SKM-1 treated with dmso at 0.1 percent for 144 hours (cell line): Measurements from ENCODE around the gene TANGO6.

ENCODE experiments used
- DNase-seq: peaks from one replicate; lab custom pipeline; 2025; ENCODE audit not compliant: unreplicated experiment; lab: John Stamatoyannopoulos, UW

TANGO6 gene

DNA sequence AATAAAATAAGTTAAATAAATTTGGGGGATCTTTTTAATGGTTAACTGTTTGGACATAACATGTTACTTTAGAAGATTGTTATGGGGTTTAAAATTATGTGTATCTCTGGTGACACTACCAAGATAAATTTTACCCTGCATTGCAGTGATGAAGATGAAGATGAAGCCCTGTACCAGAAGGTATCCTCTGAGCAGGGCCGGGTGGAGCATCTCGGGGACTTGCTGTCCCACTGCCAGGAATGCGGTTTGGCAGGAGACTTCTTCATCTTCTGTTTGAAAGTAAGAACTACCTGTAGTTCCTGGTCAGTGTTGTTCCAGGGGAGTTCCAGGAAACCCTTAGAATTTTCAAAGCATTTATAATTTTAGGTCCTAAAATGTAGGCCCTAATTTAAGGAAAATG is 64.0 kb downstream of the TANGO6 start:
- DNase-seq = no peak

DNA sequence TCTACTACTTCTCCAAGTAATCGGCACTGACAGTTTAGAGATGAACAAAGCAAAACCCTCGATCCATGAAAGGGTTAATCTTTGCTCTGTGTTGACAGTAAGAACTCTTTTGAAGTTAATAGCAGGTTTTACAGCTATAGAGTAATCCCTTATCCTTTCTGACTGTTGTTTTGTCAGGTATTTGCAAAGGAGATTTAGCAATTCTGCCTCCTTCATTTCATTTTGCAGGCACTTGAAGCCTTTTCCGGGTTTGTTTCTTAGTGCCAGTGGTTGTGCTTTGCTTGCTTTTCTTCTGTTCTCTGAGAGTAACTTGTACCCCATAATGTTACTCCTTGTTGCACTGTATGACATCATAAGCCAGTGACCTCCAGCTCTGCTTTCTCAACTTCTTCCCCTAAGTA is 64.5 kb downstream of the TANGO6 start:
- no peak for DNase-seq

DNA sequence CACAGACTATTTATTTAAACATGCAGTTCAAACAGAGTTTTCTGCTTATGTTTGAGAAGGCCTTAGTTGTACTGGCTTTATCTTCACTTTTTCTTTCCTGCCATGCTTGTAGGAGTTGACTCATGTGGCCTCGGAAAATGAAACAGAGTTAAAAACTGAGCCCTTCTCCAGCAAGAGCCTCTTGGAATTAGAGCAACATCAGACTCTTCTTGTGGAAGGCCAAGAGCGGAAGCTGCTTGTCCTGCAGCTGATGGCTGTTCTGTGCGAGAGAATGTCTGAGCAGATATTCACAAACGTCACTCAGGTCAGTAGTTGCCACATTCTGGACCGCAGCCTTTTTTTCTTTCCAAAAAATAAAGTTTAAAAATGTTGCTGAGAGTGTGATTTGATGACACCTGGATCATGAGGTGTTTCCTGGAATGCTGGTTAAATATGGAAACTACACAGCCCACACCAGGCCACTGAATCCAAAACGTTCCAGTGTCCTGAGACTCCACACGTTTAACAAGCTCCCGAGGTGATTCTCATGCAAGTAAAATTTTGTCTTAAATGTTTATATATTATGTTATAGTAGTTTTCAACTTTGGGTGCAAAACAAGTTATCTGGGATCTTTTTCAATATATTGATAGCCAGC is 65.9 kb downstream of the TANGO6 start:
- no peak for DNase-seq

DNA sequence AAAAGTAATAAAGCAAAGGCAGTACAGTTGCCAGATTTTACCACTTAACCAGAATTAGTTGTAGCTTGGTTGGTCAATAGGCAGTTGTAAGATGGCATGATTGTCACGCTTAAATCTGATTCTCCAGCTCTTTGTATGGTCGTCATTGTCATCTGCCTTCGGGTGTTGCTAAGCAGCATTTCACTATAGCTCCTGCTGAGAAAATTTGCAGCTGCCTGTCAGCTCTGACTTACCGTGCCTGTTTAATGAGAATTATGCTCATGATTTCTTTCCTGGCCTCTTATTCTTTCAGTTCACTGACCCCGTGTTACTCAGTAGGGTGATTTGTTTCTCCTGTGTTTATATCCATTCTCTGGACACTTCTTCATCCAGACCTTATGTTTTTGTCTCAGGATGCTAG is 66.7 kb downstream of the TANGO6 start:
- DNase-seq = no peak

DNA sequence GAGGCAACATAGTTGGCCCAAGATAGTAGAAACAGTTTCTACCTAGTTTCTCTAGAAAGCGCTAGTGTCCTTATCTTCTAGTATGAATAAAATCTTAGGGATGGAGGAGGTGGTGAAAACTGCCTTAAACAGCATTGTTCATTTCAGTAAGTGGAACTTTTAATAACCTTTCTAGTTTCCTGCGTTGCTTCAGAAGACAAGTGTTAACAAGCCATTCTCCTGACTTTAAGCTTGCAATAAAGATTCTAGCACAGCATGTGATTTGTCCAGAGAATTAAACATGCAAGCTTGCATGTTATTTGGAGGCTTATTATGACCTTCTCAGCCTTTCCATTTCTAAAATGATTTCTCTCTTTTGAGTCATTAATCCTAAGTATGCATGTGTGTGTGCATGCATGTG is 72.3 kb downstream of the TANGO6 start:
- DNase-seq = no peak

DNA sequence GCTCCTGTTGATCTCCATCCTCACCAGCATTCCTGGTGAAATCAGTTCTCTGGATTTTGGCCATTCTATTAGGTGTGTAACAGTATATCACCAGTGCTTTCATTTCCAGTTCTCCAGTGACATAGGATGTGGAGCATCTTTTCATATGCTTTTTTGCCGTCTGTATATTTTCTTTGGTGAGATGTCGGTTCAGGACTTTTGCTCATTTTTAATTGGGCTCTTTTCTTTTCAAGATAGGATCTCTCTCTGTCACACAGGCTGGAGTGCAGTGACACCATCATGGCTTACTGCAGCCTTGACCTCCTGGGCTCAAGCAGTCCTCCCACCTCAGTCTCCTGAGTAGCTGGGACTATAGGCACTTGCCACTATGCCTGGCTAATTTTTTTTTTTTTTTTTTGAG is 74.2 kb downstream of the TANGO6 start:
- DNase-seq = no peak

DNA sequence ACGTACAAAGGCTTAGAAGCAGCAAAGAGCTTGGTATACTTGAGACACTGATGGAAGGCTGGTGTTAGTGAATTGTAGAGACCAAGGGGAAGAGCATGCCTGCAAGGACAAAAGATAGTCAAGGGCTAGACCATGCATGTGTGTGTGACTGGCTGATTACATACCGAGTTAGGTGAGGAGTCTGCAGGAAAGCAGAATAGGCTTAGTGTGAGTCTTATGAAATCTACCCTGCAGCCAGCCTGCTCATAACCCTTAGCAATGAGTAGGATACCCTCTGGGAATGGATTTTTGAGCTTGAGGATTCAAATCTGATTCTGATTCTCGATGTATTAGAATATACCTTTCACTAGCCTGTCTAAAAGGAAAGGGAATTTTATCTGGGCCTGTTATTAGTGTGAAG is 77.0 kb downstream of the TANGO6 start:
- no peak for DNase-seq

DNA sequence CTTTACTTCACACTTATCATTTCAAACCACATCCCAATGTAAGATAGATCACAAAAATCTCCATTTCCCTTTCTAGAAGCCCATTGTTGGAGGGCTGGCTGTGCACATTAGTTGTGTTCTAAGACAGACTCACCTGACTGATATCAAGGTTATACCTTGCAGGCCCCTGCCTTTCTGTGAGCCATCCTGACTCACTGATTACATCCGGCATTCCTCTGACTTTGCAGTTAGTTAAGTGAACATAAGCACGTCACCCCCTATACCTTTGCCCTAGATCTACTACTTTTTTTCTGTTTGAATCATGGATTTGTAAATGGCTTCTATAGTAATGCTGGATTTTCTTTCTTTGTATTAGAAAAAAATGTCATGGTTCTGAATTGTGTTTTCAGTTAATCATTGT is 78.3 kb downstream of the TANGO6 start:
- no peak for DNase-seq

DNA sequence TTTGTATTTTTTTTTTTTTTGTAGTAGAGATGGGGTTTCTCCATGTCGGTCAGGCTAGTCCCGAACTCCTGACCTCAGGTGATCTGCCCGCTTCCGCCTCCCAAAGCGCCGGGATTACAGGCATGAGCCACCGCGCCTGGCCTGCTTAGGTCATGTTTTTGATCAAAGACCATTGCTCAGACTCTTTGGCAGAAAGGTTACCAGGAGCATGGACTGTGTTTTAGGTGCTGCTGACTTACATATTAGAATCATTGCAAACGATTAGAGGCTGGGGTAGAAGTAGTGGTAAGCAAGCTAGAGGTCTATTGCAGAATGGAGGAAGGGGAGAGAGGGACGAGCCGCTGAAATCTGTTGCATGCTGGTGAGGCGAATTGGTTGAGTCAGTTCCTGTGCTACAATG is 79.8 kb downstream of the TANGO6 start:
- DNase-seq = no peak

DNA sequence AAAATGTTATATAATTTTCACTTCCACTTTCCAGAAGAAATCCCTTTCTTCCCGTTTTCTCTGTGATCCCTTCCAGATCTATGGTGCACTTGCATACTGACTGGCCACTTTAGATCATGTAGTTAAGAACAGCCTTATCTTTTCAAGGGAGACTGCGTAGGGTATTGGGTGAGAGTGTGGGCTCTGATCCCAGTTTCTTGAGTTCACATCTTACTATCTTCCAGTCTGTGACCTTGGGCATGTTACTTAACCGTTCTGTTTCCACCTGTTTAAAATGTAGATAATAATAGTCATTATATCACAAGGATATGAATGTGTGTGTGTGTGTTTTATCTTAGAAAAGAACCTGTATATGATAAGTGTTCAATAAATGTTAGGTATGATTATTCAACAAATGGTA is 83.7 kb downstream of the TANGO6 start:
- DNase-seq = no peak

DNA sequence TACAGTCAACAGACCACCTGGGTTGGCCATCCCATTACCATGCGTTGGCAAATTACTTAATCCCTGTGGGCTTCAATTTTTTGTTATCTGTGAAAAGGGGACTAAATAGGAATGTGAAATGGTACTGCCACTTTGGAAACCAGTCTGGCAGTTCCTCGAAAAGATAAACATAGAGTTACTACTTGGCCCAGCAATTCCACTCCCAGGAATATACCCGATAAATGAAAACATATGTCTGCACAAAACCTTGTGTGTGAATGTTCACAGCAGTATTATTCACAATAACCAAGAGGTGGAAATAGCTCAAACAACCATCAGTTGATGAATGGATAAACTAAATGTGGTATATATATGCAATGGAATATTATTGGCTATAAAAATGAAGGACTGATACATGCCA is 87.9 kb downstream of the TANGO6 start:
- DNase-seq = no peak

DNA sequence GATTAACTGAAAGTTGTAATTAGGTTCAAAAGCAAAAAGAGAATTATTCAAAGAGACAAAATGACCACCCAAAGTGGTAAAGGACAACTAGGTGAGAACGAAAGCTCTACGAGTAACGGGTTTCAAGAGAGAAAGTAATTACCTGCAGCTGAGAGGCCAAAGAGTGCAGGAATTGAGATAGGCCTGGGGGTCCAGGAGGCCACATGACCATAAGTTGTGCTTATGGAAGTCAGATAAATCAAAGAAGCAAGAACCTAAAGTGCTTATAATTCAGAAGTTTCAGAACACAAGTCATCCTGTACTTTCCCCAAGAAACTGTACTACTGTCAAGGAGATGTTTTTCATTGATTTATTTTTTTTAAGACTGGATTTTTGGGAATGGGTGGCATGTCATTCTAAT is 91.1 kb downstream of the TANGO6 start:
- no peak for DNase-seq

DNA sequence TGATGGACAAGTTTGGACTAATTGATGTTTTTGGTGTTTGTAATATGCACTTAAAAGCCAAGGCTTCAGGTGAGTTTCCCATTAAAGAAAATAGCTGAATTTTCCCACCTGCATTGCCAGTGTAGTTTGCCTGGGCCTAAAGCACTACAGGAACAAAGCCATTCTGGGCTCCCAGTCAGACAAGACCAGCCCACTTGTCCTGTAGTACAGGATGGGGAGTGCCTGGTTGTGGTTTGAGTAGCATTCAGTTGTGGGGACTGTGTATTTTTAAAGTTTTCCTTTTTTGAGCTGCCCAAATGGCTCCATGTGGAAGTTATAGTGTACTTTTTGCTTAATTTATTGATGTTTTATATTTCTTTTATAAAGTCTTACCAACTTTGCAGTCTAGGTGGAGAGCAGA is 91.7 kb downstream of the TANGO6 start:
- no peak for DNase-seq

DNA sequence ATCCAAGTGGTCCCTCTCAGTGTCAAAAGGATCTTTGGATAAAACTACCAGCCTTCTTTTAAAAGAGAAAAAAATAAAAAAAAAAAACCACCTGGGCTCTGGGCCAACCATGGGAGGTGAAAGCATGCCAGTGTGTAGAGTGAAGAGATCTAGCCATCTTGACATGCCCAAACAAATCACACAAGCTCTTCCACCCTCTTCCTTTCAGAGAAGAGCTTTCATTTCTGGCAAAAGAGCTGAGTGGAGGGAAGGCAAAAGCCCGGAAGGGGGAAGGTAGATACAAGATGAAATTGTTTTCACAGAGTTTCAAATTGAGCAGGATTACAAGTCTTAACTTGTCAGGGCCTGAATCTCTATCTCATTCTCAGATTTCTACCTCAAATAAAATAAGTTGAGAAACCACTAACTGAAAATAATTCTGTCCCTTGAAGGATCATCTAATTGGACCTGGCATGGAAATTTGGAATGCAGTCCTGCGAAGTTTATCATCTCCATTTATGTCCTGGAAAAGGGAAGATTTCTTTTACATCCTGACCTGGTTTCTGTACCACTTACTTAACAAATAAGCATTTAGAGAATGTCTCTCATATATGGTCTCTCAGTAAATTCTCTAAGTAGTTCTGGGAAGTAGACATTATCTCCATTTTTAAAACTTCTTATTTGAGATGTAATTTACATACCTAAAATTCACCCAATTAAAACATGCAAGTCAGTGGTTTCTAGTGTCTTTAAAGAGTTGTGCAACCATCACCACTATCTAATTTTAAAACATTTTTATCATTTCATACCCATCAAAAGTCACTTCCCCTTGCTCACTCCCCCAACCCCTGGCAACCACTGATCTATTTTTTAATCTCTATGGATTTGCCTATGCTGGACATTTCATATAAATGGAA is 93.7 kb downstream of the TANGO6 start:
- no peak for DNase-seq

DNA sequence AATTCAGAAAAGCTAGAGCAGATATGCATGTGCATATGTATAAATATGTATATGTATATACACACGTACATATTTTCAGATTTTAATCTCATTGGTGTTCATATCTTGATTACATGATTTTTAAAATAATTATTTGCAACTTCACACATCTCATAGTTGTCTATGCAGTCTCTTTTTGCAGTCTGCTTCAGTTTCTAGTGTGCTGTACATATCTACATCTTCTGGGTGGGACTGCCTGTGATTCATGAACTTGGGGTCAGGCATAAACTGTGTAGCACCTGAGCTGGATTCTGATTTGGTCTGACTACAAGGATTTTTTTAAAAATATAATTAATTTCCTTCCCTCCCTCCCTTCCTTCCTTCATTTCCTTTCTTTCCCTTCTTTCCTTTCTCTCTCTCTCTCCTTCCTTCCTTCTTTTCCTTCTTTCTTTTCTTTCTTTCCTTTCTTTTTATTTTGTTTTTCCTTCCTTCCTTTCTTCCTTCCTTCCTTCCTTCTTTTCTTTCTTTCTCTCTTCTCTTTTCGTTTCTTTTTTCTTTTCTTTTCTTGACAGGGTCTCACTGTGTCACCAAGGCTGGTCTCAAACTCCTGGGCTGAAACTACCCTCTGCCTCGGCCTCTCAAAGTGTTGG is 96.5 kb downstream of the TANGO6 start:
- DNase-seq = no peak

DNA sequence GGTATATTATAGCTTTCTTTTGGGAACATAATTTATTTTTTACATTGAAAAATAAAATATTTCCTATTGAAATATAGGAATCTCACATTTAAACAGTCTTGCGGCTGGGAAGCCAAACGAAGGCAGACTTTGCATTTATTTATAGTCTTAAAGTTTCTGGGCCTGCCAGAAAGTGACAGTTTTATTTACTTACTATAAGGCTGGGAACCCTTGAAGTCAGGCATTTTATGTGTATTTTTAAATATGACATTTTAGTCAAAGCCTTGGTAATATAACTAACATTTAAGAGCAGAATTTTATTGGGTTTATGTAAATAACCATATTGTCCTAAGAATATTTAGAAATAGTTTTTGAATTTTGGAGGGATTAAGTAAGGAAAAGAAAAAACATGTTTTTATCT is 97.5 kb downstream of the TANGO6 start:
- DNase-seq = no peak

DNA sequence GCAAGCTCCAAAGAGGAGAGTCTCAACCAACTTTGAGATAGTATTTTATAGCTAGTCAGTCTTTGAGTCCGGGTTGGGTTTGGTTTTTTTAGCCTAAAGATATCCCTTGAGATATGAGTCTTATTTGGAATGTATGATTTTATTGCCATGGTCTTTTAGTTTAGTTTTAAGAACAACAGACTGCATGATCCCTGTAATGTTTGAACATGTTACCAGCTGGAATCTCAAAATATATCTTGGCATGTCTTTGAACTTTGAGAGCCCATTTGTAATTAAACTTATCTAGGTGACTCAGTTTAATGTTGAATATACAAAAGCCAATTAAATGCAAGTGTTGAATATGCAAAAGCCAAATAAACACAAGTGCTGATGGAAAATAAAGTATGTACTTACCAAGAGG is 100.6 kb downstream of the TANGO6 start:
- no peak for DNase-seq

DNA sequence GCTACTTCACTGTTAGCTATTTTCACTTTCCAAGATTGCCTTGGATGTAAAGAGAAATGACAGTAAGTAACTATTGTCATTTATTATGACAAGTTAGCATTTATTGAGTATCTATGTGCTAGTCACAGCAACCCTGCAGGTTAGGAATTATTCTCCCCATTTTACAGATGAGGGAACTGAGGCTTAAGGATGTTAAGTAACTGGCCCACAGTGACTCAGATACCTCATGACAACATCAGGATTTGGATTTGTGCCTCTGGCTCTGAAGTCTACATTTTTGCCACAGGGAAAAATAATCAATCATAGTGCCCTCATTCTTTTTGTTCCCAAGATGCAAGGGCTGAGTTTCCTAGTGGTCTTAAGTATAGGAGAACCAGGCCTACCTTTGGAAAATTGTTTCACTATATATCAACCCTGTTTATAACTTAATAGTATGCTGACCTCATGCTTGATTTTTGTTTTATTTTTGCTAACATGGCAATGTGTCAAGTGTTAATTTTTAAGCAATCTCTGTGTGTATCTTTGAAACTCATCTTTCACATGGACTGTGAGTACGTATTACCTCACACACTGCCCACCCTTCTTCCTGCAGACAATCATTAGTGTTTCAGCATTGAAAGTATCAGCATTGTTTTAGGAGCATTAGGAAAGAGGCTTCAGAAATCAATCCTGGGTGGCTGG is 105.0 kb downstream of the TANGO6 start:
- DNase-seq = no peak

DNA sequence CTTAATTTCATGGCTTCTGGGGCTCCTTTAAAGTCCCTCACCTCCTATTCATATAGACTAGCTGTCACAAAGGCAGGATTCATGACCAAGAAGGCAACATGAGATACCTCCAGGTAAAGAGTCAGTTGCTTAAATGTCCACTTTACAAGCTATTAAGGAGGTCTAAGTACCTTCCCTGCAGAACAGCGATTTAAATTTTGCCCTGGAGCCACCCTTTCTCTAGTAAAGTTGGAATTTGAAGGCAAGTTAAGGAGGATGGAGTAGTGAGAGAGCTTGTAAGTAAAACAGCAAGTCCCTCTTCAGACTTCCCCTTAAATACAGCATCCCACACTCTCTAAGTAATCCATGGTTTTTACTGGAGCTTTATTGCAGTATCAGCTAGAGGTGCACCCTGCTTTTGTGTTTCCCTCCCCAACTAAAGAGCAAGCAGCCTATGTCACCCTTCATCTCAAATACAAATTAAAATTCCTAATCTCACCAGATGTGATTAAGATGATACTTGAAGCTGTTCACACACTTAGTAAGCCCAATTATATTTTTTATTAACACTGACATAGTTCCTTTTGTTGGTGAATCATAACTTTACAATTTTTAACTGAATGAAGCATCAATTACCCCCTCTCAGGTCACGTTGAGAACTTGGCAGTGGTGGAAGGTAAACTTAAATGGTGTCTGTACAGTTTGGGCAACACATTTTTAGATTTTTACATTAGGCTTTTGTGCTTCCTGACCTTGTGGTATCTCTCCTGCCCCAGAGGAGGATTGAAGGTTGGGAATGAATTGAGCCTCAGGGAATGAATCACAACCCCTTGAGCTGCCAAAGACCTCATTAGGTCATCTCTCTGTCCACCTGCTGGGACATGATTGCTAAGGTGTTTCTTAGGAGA is 108.9 kb downstream of the TANGO6 start:
- DNase-seq = no peak

DNA sequence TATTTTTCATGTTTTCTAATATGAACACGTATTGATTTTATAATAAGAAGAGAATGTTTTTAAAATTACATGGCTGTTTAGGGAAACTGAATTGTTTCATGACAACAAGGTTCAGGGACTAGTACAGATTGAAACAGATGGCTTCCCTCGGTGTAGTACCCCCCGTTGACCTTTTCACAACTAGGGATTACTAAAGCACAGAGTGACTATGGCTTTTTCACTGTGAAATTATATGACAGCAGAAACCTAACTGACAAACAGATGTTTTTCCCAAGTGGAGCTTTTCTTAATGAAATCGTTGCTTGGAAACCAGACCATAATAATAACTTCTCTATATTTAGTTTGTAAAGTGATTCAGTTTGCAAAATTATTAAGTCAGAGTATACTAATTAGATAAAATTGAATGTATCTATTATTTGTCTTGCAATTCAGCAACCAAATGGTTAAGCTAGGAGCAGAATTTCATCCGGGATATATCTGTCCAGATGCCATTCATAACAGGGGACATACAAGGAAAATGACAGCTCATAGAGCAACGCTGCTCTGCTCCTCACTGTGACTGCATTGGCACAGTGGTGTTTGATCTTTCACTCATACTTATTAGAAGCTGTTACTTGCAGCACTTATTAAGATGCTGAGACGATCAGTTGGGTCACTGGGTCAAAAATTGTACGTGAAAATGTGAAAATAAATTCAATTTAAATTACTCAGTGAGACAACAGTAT is 111.7 kb downstream of the TANGO6 start:
- DNase-seq = no peak
